ENCODE data around the gene KIF27. TPM values are rescaled to one million over a fixed set of nuclear protein-coding genes. Genes with fewer than 3 reads are reported as not detected.

KIF27 gene
- total and polyA plus RNA-seq, 8 donors = 5.6 to 26.0 (median 19.3) TPM

GRCh38 chr9:83800236-83801033, 120.8 kb downstream of the KIF27 start:
- no peaks in the 10 kb centered on the region for H3K9me3 ChIP-seq
- DNase-seq (no peak), ATAC-seq (no peak)
- no peak for TF ChIP-seq CTCF (IDR thresholded peaks at IDR 0.05)
- no peak overlapping the region for H3K4me3 ChIP-seq
- H3K4me1 ChIP-seq = no peaks in the 10 kb centered on the region
- H3K36me3 ChIP-seq = peaks cover 0 to 18% of the 10 kb centered on the region in 2 donors
- no peak overlapping the region for H3K27ac ChIP-seq
- no peaks in the 10 kb centered on the region for H3K27me3 ChIP-seq
- intact Hi-C loops (cut with DNase I) = no loop called here

- DNase-seq (no peak), ATAC-seq (no peak)
- Histone ChIP-seq H3K27ac (no peak overlapping the region), H3K4me3 (no peak overlapping the region), H3K4me1 (no peaks in the 10 kb centered on the region), H3K36me3 (peaks cover 0 to 17% of the 10 kb centered on the region in 2 donors), H3K9me3 (no peaks in the 10 kb centered on the region), H3K27me3 (no peaks in the 10 kb centered on the region)
- TF ChIP-seq CTCF (IDR thresholded peaks at IDR 0.05) = no peak
- intact Hi-C loops (cut with DNase I) = no loop called here
Observed at GRCh38 chr9:83794051-83794450, 127.2 kb downstream of the KIF27 start.

GRCh38 chr9:83792746-83793145, 128.5 kb downstream of the KIF27 start:
- DNase-seq (no peak), ATAC-seq (no peak)
- Histone ChIP-seq H3K4me3 (no peak overlapping the region), H3K27me3 (no peaks in the 10 kb centered on the region), H3K36me3 (peaks cover 0 to 10% of the 10 kb centered on the region in 2 donors), H3K4me1 (no peaks in the 10 kb centered on the region), H3K27ac (no peak overlapping the region), H3K9me3 (no peaks in the 10 kb centered on the region)
- intact Hi-C loops (cut with DNase I) = no loop called here
- no peak for TF ChIP-seq CTCF (IDR thresholded peaks at IDR 0.05)

Small RNA genes lying within 50 kb of the gene (microRNA-seq; reads per million reads assigned to microRNA genes)
- gene MIR7-1 = 17.3 to 42.9 reads per million in 2 donors

Other genes with a start within 250 kb of the KIF27 start
- gene UBQLN1, start 213.5 kb downstream of the KIF27 start, total RNA-seq = 100 to 1,000 TPM in 1 of 2 donors, 10 to 100 TPM in 1; 83.6 to 107 TPM
- 10 to 100 TPM; 83.1 to 99.8 (median 93.5) TPM for gene UBQLN1, start 213.5 kb downstream of the KIF27 start, polyA plus RNA-seq (ENCODE audit: insufficient read length in 6 of 6)
- gene GKAP1, start 103.7 kb downstream of the KIF27 start, total RNA-seq = 1 to 10 TPM; 4.4 to 5.5 TPM
- gene GKAP1, start 103.7 kb downstream of the KIF27 start, polyA plus RNA-seq (ENCODE audit: insufficient read length in 6 of 6) = 10 to 100 TPM; 12.2 to 17.8 (median 15.6) TPM
- gene HNRNPK, start 58.8 kb upstream of the KIF27 start, total RNA-seq = 100 to 1,000 TPM; 382 to 458 TPM
- gene HNRNPK, start 58.8 kb upstream of the KIF27 start, polyA plus RNA-seq (ENCODE audit: insufficient read length in 6 of 6) = 100 to 1,000 TPM; 770 to 897 (median 843) TPM
- gene RMI1, start 59.4 kb upstream of the KIF27 start, total RNA-seq = 10 to 100 TPM in 1 of 2 donors, 1 to 10 TPM in 1; 5.9 to 12.1 TPM
- gene RMI1, start 59.4 kb upstream of the KIF27 start, polyA plus RNA-seq (ENCODE audit: insufficient read length in 6 of 6) = 10 to 100 TPM; 13.7 to 18.4 (median 15.3) TPM

Measured in left lung (tissue), 10 donors.